ENCODE data around the gene TMEM94. TPM values are rescaled to one million over a fixed set of nuclear protein-coding genes. Genes with fewer than 3 reads are reported as not detected.

The TMEM94 gene
- total and polyA plus RNA-seq, 2 of the 4 experiments (the other 2 are of a cell fraction), result 8.4 to 64.7 TPM

- Histone ChIP-seq H3K18ac (ENCODE audit: low read depth, low read length) (no peak overlapping the region), H4K91ac (ENCODE audit: insufficient read depth, low read depth, low read length) (no peak overlapping the region), H2BK15ac (ENCODE audit: low read depth, low read length) (no peak overlapping the region), H3K4me2 (ENCODE audit: low read depth, low read length) (no peak overlapping the region), H3K4me3 (ENCODE audit: insufficient read depth, low read depth, low read length) (no peak overlapping the region), H3K23ac (ENCODE audit: low read depth, low read length) (no peak overlapping the region), H3K9me3 (ENCODE audit: control insufficient read depth, insufficient read depth, low read length) (no peaks in the 10 kb centered on the region), H4K5ac (ENCODE audit: low read depth, low read length) (no peak overlapping the region), H3K4me1 (ENCODE audit: control insufficient read depth, insufficient read depth, low read length) (peaks cover 5% of the 10 kb centered on the region), H3K27me3 (ENCODE audit: control insufficient read depth, insufficient read depth, low read length) (no peaks in the 10 kb centered on the region), H4K20me1 (ENCODE audit: insufficient read depth, low read length) (peaks cover 7% of the 10 kb centered on the region), H4K8ac (ENCODE audit: low read depth in 2 of 2, low read length in 2 of 2) (no peak overlapping the region), H2BK120ac (ENCODE audit: low read depth, low read length) (no peak overlapping the region), H3K9me1 (ENCODE audit: insufficient read depth, low read length) (no peaks in the 10 kb centered on the region), H3K56ac (ENCODE audit: extremely low read depth, insufficient read depth, low read length) (no peak overlapping the region), H3K36me3 (ENCODE audit: control insufficient read depth, insufficient read depth, low read length) (peaks cover 36% of the 10 kb centered on the region), H2AFZ (replicated peaks; ENCODE audit: low read length, poor library complexity) (no peak overlapping the region), H3K4ac (ENCODE audit: low read depth, low read length) (no peak overlapping the region), H3K79me1 (ENCODE audit: low read depth in 1 of 2, low read length in 2 of 2) (peaks cover 2 to 9% of the 10 kb centered on the region in 2 experiments; a peak in 3 of 4 replicates), H2AK9ac (replicated peaks; ENCODE audit: low read depth, low read length, poor library complexity) (no peak overlapping the region), H3K14ac (replicated peaks; ENCODE audit: low read depth, low read length) (no peak overlapping the region), H3K27ac (ENCODE audit: insufficient read depth, low read length) (no peak overlapping the region), H2BK5ac (ENCODE audit: low read depth, low read length, poor library complexity, severe bottlenecking) (no peak overlapping the region), H3K9ac (ENCODE audit: low read depth, low read length) (no peak overlapping the region), H2AK5ac (ENCODE audit: low read depth, low read length) (no peak overlapping the region), H2BK20ac (ENCODE audit: low read depth, low read length) (no peak overlapping the region)
- DNase-seq (no peak), ATAC-seq (ENCODE audit: low read depth) (no peak)
- no TSS peak for BruUV-seq (replicated peaks)
- in situ Hi-C loops (cut with MboI; ENCODE audit: low sequenced_read_pairs), result no loop called here
- TF ChIP-seq MAFK (IDR thresholded peaks at IDR 0.05; ENCODE audit: low read depth, low read length) (no peak), SMC3 (IDR thresholded peaks at IDR 0.05; ENCODE audit: low read depth, low read length) (no peak), ELK1 (IDR thresholded peaks at IDR 0.05; ENCODE audit: borderline replicate concordance, low read depth, low read length) (no peak), RCOR1 (IDR thresholded peaks at IDR 0.05; ENCODE audit: insufficient replicate concordance, low read length) (no peak), BHLHE40 (IDR thresholded peaks at IDR 0.05; ENCODE audit: low read depth, low read length) (no peak), RAD21 (IDR thresholded peaks at IDR 0.05; ENCODE audit: low read length) (no peak), MAZ (IDR thresholded peaks at IDR 0.05; ENCODE audit: borderline replicate concordance, low read depth, low read length) (no peak), RFX5 (IDR thresholded peaks at IDR 0.05; ENCODE audit: low read depth, low read length) (no peak), NFE2L2 (IDR thresholded peaks at IDR 0.05; ENCODE audit: low read depth, low read length) (no peak), CEBPB (IDR thresholded peaks at IDR 0.05; ENCODE audit: low read depth, low read length) (no peak), MXI1 (IDR thresholded peaks at IDR 0.05; ENCODE audit: borderline replicate concordance, low read depth, low read length) (no peak), FOS (IDR thresholded peaks at IDR 0.05; ENCODE audit: low read depth, low read length) (no peak), CTCF (conservative IDR thresholded peaks at IDR 0.05; ENCODE audit: low read depth, low read length) (no peak), POLR2A (IDR thresholded peaks at IDR 0.05; ENCODE audit: low read depth, low read length) (no peak), CHD1 (IDR thresholded peaks at IDR 0.05; ENCODE audit: low read depth, low read length) (no peak), USF2 (IDR thresholded peaks at IDR 0.05; ENCODE audit: low read depth, low read length) (no peak)
- dilution Hi-C loops (cut with HindIII; ENCODE audit: low sequenced_read_pairs, unreplicated experiment), result no loop called here
- whole genome bisulfite sequencing, 2 experiments (ENCODE audit: extremely low coverage in 2 of 2, insufficient read length in 1 of 2), result 80% methylated on average over 1 of the region's 13 CpGs; no CpG with 5 or more reads in 1 of the 2 experiments
- ChIA-PET CTCF (no interaction called here), POLR2A (ENCODE audit: unreplicated experiment) (no interaction called here)
- intact Hi-C loops (cut with micrococcal nuclease), result no loop called here
These were observed 47.5 kb downstream of the TMEM94 start for GRCh38 chr17:75503976-75504346.

Data from IMR-90 (cell line).